ENCODE measurements around the gene LILRB1.

Gene LILRB1

DNA sequence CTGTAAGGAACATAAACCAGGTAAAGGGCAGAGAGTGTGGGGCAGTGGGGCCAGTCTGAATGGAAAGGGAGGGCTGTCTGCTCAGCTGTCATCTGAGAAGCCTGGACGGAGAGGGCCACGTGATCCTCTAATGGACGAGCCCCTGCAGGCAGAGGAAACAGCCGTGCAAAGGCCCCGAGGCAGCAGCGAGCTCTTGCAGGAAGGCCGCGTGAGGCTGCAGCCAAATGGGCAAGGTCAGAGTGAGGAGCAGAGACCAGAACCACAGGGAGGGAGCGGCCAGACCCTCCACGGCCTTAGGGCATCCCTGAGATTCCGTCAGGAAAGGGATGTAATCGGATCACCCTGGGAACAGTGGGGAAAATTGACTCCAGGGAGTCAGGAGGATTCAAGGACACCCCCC, 36.9 kb downstream of the LILRB1 start:
- no peaks in the 10 kb centered on the region for H3K9me3 ChIP-seq (ENCODE audit: low read length)
- no peak overlapping the region for H3K4me2 ChIP-seq (ENCODE audit: low read length)
- no peaks in the 10 kb centered on the region for H3K36me3 ChIP-seq (ENCODE audit: insufficient read depth, low read length)
- no peaks in the 10 kb centered on the region for H3K9me2 ChIP-seq (ENCODE audit: low read depth, low read length)
- no peak overlapping the region for H3K9ac ChIP-seq (ENCODE audit: low read length)
- no peaks in the 10 kb centered on the region for H3K4me1 ChIP-seq (ENCODE audit: insufficient read depth, low read length, severe bottlenecking)
- TF ChIP-seq, protein P1, sequence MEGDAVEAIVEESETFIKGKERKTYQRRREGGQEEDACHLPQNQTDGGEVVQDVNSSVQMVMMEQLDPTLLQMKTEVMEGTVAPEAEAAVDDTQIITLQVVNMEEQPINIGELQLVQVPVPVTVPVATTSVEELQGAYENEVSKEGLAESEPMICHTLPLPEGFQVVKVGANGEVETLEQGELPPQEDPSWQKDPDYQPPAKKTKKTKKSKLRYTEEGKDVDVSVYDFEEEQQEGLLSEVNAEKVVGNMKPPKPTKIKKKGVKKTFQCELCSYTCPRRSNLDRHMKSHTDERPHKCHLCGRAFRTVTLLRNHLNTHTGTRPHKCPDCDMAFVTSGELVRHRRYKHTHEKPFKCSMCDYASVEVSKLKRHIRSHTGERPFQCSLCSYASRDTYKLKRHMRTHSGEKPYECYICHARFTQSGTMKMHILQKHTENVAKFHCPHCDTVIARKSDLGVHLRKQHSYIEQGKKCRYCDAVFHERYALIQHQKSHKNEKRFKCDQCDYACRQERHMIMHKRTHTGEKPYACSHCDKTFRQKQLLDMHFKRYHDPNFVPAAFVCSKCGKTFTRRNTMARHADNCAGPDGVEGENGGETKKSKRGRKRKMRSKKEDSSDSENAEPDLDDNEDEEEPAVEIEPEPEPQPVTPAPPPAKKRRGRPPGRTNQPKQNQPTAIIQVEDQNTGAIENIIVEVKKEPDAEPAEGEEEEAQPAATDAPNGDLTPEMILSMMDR (IDR thresholded peaks at IDR 0.05; ENCODE audit: low read length), result no peak
- no peak for TF ChIP-seq EZH2 (IDR thresholded peaks at IDR 0.05; ENCODE audit: borderline replicate concordance, low read length)
- H3K27ac ChIP-seq (ENCODE audit: low read depth, low read length, poor library complexity, severe bottlenecking), result no peak overlapping the region
- no peaks in the 10 kb centered on the region for H3F3A ChIP-seq (ENCODE audit: insufficient read depth, low read length)
- H3K27me3 ChIP-seq (ENCODE audit: insufficient read depth, low read length), result no peaks in the 10 kb centered on the region; the same call in 1 of the 2 replicates
- H3K4me3 ChIP-seq (ENCODE audit: low read depth, low read length, poor library complexity, severe bottlenecking), result no peak overlapping the region
- H3K79me2 ChIP-seq (ENCODE audit: insufficient read depth, low read length), result no peaks in the 10 kb centered on the region
- H4K20me1 ChIP-seq (ENCODE audit: insufficient read depth, low read length), result no peaks in the 10 kb centered on the region
- no peak overlapping the region for H2AFZ ChIP-seq (ENCODE audit: low read length)

DNA sequence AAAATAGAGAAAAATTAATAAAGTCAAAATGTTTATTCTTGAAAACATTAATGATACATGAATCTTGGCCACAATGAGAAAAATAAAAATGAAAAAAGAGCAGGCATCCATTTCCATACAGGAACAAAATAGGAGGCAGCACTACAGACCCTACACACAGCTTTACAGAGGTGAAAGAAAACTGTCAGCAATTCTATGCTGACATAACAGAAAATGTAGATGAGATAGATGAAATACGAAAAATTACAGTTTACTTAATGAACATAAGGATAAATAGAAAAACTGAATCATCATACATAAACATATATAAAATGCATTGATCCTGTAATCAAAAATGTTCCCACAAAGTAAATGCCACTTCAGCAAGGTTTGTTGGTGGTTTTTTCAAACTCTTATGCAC, 38.1 kb downstream of the LILRB1 start:
- H3K36me3 ChIP-seq (ENCODE audit: insufficient read depth, low read length), result no peaks in the 10 kb centered on the region
- H3K79me2 ChIP-seq (ENCODE audit: insufficient read depth, low read length), result no peaks in the 10 kb centered on the region
- no peak overlapping the region for H3K4me2 ChIP-seq (ENCODE audit: low read length)
- no peak overlapping the region for H2AFZ ChIP-seq (ENCODE audit: low read length)
- no peak overlapping the region for H3K27ac ChIP-seq (ENCODE audit: low read depth, low read length, poor library complexity, severe bottlenecking)
- H3K9me2 ChIP-seq (ENCODE audit: low read depth, low read length), result no peaks in the 10 kb centered on the region
- no peaks in the 10 kb centered on the region for H3K9me3 ChIP-seq (ENCODE audit: low read length)
- H3K4me1 ChIP-seq (ENCODE audit: insufficient read depth, low read length, severe bottlenecking), result no peaks in the 10 kb centered on the region
- H3K9ac ChIP-seq (ENCODE audit: low read length), result no peak overlapping the region
- no peaks in the 10 kb centered on the region; the same call in 1 of the 2 replicates for H3K27me3 ChIP-seq (ENCODE audit: insufficient read depth, low read length)
- TF ChIP-seq EZH2 (IDR thresholded peaks at IDR 0.05; ENCODE audit: borderline replicate concordance, low read length), result no peak
- TF ChIP-seq, protein P1 (IDR thresholded peaks at IDR 0.05; ENCODE audit: low read length), result no peak
- H3F3A ChIP-seq (ENCODE audit: insufficient read depth, low read length), result no peaks in the 10 kb centered on the region
- no peaks in the 10 kb centered on the region for H4K20me1 ChIP-seq (ENCODE audit: insufficient read depth, low read length)
- H3K4me3 ChIP-seq (ENCODE audit: low read depth, low read length, poor library complexity, severe bottlenecking), result no peak overlapping the region

DNA sequence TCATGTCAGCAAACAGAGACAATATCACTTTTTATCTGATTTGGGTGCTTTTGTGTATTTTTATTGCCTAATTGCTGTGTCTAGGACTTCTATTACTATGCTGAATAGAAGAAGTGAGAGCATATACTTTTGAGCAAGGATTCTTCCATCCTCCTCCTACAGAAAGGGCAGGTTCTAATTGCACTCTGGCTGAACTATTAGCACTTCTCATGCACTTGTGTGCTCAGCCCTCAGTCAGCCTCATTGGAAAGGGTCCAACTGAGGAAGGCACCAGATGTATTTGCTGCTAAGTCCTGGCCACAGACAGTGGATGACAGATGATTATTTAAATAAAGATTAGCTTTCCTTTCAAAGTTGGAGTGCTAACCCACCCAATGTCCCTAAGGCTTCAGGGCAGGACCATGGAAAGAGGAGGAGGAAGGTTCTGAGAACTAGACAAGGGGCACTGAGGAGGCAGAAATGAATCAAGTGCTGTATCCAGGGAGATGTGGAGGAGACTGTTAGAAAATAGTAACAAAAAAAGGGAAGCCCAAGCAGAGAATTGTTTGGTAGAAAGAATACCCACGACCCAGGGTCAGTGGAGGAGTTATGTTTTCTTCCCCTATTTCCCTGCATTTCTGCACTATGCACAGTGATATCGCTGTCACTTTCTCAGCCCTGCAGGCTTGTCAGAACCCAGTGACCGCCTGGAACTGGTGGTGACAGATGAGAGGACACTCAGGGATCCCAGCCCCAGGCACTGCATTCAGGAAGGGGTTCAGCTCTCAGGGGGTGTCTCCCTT, 40.5 kb downstream of the LILRB1 start:
- Histone ChIP-seq H3F3A (ENCODE audit: insufficient read depth, low read length) (no peaks in the 10 kb centered on the region), H3K36me3 (ENCODE audit: insufficient read depth, low read length) (no peaks in the 10 kb centered on the region), H3K79me2 (ENCODE audit: insufficient read depth, low read length) (no peaks in the 10 kb centered on the region), H4K20me1 (ENCODE audit: insufficient read depth, low read length) (no peaks in the 10 kb centered on the region), H3K4me3 (ENCODE audit: low read depth, low read length, poor library complexity, severe bottlenecking) (no peak overlapping the region), H3K4me2 (ENCODE audit: low read length) (no peak overlapping the region), H3K27me3 (ENCODE audit: insufficient read depth, low read length) (no peaks in the 10 kb centered on the region; the same call in 1 of the 2 replicates), H3K9ac (ENCODE audit: low read length) (no peak overlapping the region), H3K9me3 (ENCODE audit: low read length) (no peaks in the 10 kb centered on the region), H2AFZ (ENCODE audit: low read length) (no peak overlapping the region), H3K9me2 (ENCODE audit: low read depth, low read length) (no peaks in the 10 kb centered on the region), H3K4me1 (ENCODE audit: insufficient read depth, low read length, severe bottlenecking) (no peaks in the 10 kb centered on the region), H3K27ac (ENCODE audit: low read depth, low read length, poor library complexity, severe bottlenecking) (no peak overlapping the region)
- TF ChIP-seq, protein P1 (IDR thresholded peaks at IDR 0.05; ENCODE audit: low read length), result no peak
- TF ChIP-seq EZH2 (IDR thresholded peaks at IDR 0.05; ENCODE audit: borderline replicate concordance, low read length), result no peak
